NCI-H226 (cell line): Measurements from ENCODE around the gene DHX8.

Experiments used
- DNase-seq: peaks from one replicate; pipeline ENCODE4 v3.0.0-alpha.2; 2015

DHX8 gene

DNA sequence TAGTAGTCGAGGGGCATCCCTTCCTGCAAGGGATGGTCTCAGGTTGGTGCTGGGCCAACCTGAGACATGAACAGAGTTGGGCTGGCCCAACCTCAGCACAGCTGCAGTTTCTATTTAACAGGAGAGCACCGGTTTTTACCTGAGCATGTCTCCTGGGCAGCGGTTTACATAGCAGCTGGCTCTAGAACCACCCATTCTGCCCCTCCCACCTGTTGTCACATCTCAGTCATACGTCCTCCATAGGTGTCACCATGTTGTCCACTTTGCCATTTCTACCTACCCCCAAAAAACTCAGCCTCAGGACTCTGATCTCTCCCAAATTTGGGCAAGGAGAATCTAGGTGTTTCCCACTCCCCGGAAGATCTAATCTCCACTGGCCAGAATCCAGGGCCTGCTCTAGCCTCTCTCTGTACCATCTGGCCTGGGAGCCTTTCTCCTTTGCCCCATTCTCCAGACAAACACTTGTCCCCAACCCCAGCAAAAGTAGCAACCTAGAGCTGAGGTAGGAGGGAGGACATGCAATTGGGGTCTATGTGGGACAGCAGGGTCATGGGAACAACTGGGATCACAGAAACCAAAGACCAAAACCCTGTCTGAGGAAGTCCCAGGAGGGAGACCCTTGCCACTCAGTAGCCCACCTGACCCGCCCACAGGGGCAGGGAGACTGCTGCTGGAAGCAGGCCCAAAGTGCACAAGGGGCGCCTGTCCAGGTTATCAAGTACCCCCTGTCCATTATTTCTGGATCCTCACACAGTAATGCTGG is 43.3 kb downstream of the DHX8 start:
- no peak for DNase-seq

GRCh38 chr17:43528319-43528987 is 44.7 kb downstream of the DHX8 start:
- no peak for DNase-seq

GRCh38 chr17:43528988-43529814 is 45.4 kb downstream of the DHX8 start:
- no peak for DNase-seq

DNA sequence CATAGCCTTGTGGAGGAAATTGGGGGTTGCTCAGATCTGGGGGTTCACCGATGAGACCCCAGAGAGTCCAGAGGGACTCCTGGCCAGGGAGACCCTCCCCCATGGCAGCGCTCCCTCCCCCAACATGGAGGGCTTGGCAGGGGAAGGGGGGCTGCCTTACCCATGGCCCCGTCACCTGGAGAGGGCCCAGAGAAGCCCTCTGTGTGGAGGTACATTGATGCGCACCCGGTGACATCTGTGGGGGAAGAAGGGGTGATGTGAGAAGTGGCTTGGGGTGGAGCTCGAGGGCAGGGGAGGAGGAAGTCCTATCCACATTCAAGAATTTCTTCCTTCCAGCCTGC is 46.1 kb downstream of the DHX8 start:
- no peak for DNase-seq

GRCh38 chr17:43530288-43531081 is 46.7 kb downstream of the DHX8 start:
- DNase-seq, result peak; percentile 87

DNA sequence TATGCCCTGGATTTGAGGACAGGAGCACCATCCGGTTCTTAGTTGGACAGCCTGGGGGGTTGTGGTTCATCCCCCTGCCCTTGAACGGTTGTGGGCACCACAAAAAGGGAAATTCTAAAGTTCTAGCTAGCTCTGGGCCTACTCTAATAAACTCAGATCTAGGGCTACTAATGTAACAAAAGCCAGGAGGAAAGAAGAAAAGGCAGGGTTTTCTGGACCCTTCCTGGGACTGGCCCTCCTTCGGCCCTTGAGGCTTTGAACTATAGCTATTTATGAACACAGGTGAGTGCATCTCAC is 47.3 kb downstream of the DHX8 start:
- no peak for DNase-seq

- no peak for DNase-seq
Observed at GRCh38 chr17:43531955-43532354, 48.2 kb downstream of the DHX8 start.

DNA sequence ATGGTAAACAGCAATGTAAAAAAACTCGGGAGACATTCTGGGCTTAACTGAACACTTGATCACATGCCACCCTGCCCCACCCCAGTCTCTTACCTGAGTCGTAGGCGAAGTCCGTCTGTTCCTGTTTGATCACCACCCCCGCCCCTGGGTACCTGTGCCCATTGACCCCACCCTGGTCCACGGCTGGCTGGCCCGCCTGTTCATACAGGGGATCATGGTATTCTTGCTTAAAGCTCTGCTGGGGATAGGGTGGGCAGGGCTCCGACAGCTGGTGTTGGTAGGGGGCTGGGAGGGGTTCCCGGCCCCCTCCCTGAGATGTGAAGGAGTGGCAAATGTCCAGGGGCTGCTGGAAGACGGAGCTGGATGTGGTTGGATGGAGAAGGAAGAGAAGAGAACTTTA is 48.8 kb downstream of the DHX8 start:
- DNase-seq, result no peak

DNA sequence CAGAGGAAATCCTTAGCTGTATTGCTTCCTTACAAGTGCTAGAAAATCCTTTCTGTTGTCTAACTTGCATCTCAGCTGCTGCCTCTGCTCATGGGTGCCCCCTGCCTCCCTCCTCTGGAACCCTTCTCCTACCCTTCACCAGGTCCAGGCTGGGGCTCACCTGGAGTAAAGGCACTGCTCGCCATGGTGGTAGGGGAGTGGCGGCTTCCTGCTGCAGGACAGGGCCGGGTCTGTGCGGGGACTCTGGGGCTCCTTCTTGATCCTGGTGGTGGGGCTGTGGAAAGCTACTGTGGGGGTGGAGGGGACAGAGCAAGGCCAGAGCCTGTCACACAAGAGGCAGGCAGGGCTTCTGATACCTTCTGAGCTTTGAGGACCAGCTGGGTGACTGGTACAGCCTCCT is 49.9 kb downstream of the DHX8 start:
- DNase-seq, result no peak

- no peak for DNase-seq
Observed at GRCh38 chr17:43534909-43535308, 51.1 kb downstream of the DHX8 start.

GRCh38 chr17:43536236-43536992 is 52.6 kb downstream of the DHX8 start:
- no peak for DNase-seq

DNA sequence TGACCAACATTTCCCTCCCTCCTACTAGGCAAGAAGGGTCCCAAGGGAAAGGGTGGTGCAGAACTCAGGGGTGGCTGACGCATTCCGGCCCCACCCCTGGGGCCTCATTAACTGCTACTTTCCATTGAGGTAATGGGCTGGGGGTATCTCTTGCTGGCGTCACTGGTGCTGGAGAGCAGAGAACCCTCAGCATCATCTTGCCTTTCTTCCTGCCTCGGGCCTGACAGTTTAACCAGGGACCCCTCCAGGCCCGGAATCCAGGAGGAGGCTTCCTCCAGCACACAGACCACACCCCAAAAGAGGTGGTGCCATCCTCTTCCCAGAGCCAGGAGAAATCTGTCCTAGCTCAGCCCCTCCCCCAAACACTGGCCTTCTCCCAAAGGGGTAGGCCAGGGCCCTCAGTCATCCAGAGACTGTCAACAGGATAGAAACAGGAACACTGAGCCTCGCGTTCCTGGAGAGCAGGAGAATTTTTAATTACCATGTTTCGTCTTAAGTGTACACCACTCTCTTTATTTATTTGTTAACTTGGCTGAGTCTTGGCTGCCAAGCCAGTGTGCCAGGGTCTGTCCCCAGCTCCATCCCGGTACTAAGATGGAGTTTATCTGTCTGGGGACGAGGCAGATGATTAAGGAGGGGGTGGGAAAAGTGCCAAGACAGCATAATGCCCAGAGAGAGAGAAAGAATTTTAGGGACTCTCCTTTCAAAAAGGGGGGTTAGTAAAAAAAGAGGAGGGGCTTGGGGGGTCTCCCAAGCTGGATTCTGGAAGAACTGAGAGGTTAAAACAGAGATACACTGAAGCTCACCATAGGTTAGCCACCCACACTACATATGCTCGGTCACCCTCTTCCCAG is 57.3 kb downstream of the DHX8 start:
- no peak for DNase-seq

- no peak for DNase-seq
Observed at GRCh38 chr17:43542859-43543258, 59.1 kb downstream of the DHX8 start.

DNA sequence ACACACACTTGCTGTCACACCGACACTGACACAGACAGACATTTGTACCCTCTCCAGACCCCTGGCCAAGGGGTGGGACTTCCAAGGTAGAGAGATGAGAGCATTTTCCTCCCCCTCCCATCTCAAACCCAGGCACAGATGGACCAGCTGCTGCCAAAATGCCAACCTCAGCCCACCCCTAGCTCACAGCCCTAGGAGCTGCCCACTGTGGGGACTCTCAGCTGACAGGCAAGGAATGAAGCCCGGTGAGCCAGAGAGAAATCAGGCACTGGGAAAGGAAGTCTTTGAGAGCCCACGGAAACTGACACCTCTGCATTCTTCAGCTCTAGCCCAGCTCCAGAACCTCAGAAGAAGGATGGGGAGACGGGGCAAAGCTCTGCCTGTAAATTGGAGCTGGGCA is 59.5 kb downstream of the DHX8 start:
- DNase-seq, result peak; percentile 1

- peak; percentile 4 for DNase-seq
Observed at GRCh38 chr17:43543771-43544575, 60.2 kb downstream of the DHX8 start.

GRCh38 chr17:43545383-43545632 is 61.5 kb downstream of the DHX8 start:
- no peak for DNase-seq

- DNase-seq, result peak; percentile 93
Observed at GRCh38 chr17:43546319-43547188, 62.8 kb downstream of the DHX8 start, which contains the start of gene ETV4. Gene ETV4 (minus strand): TSS chr17:43546340. CDS start chr17:43545617, 723 bp downstream.

- no peak for DNase-seq
Observed at GRCh38 chr17:43547189-43547550, 63.4 kb downstream of the DHX8 start.

DNA sequence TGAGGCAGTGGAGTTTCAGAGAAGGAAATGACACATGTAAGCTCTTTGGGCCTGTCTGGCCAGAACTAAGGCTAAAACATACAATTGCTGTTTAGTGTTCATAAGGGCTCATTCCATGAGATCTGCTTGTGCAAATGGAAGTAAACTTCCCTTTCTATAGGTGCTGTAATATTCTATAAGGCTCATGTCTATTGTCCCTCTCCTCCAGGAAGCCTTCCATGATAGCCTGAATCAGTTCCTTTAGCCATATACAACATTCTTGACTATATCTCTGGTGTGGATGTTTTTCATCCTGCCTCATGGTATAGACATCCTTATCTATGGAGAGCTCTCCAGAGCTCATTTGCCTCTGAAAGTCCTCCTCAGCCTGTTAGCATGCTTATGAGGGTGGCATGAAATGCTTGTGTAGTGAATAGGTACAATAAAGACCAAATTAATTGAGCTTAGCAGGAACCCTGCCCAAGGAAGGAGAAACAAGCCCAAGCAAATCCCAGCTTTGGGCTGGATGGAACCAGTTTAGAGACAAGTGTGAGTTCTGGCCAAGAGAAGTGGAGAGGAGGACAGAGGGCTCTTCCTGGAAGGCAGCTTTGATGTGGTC is 64.0 kb downstream of the DHX8 start:
- peak; percentile 0 for DNase-seq
